GM12891 (cell line): ENCODE measurements around the gene LARGE2.

Experiments
- POLR2A ChIP-seq: IDR thresholded peaks from 2 replicates; pipeline ENCODE4 v1.6.1; 2011; ENCODE audit warnings: low read depth, low read length, control low read depth
- POLR2AphosphoS5 ChIP-seq: IDR thresholded peaks from 2 replicates; pipeline ENCODE4 v1.6.1; 2011; ENCODE audit warnings: low read depth, low read length, control low read depth
- TAF1 ChIP-seq: IDR thresholded peaks from 2 replicates; pipeline ENCODE4 v1.6.1; 2011; ENCODE audit warnings: low read depth, low read length, control low read depth

- TF ChIP-seq POLR2A (no peak), POLR2AphosphoS5 (no peak), TAF1 (no peak)
Observed at GRCh38 chr11:45935349-45936064, 13.1 kb downstream of the LARGE2 start.
